NB4 (cell line): ENCODE data around the gene RTP1.

Experiments used
- MYC ChIP-seq: IDR thresholded peaks from 2 replicates; pipeline ENCODE4 v1.6.1; 2011; ENCODE audit warnings: low read depth, low read length
- POLR2A ChIP-seq: IDR thresholded peaks from 2 replicates; pipeline ENCODE4 v1.6.1; 2011; ENCODE audit warnings: mild to moderate bottlenecking; ENCODE audit not compliant: insufficient read length; ENCODE audit errors: extremely low read depth
- TF ChIP-seq, protein P1 (sequence below): IDR thresholded peaks from one replicate; pipeline ENCODE4 v1.5.1; 2012; ENCODE audit warnings: low read depth, low read length

DNA sequence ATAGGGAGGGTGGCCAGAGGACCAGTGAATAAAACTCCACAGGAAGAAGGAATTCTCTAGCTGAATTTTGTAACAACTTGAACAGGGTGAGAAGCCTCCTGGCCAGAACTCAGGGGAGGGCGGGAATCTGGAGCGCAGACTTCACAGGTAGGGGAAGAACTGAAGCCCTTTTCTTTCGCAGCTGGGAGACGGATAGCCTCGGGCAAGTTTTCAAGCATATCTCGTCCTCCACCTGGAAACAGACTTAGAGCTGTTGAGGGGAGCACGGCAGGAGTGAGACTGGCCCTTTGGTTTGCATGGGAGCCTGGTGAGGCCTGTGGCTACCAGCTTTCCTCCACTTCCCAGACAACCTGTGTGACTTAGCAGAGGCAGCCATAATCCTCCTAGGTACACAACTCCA lies 47.1 kb upstream of the RTP1 start:
- TF ChIP-seq, protein P1, sequence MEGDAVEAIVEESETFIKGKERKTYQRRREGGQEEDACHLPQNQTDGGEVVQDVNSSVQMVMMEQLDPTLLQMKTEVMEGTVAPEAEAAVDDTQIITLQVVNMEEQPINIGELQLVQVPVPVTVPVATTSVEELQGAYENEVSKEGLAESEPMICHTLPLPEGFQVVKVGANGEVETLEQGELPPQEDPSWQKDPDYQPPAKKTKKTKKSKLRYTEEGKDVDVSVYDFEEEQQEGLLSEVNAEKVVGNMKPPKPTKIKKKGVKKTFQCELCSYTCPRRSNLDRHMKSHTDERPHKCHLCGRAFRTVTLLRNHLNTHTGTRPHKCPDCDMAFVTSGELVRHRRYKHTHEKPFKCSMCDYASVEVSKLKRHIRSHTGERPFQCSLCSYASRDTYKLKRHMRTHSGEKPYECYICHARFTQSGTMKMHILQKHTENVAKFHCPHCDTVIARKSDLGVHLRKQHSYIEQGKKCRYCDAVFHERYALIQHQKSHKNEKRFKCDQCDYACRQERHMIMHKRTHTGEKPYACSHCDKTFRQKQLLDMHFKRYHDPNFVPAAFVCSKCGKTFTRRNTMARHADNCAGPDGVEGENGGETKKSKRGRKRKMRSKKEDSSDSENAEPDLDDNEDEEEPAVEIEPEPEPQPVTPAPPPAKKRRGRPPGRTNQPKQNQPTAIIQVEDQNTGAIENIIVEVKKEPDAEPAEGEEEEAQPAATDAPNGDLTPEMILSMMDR: no peak
- TF ChIP-seq POLR2A (no peak), MYC (no peak)
